K562 (cell line): ENCODE results near the gene POLR1B. TPM values are rescaled to one million over a fixed set of nuclear protein-coding genes. Genes with fewer than 3 reads are reported as not detected.

Experiments
- CBFB ChIP-seq: sonication (generic); formaldehyde crosslinking; IDR thresholded peaks from 2 replicates; pipeline ENCODE4 v1.4.0; 2020; ENCODE audit warnings: mild to moderate bottlenecking, missing genetic modification reagents
- CBX2 ChIP-seq: fragments of 200-600 bp; sonication (generic); IDR thresholded peaks from one replicate; pipeline ENCODE4 v1.6.1; 2012; ENCODE audit warnings: mild to moderate bottlenecking, low read length, inconsistent platforms; ENCODE audit not compliant: insufficient read depth, poor library complexity, severe bottlenecking
- CBX8 ChIP-seq: fragments of 200-600 bp; sonication (generic); IDR thresholded peaks from 2 replicates; pipeline ENCODE4 v1.6.1; 2012; ENCODE audit warnings: borderline replicate concordance, mixed run types, low read depth, mild to moderate bottlenecking, moderate library complexity, mixed read lengths, low read length, control low read depth, inconsistent platforms; ENCODE audit not compliant: poor library complexity, severe bottlenecking; ENCODE audit errors: extremely low read depth
- E2F5 ChIP-seq: sonication (generic); formaldehyde crosslinking; IDR thresholded peaks from 2 replicates; pipeline ENCODE4 v1.8.0; 2022; ENCODE audit warnings: mild to moderate bottlenecking, missing genetic modification reagents
- EZH2 ChIP-seq: IDR thresholded peaks from 2 replicates; pipeline ENCODE4 v1.6.1; 2012; ENCODE audit warnings: low read depth, mild to moderate bottlenecking, inconsistent platforms, low read length, borderline replicate concordance
- FOXM1 ChIP-seq, 2 experiments: fragments of 450-650 bp in 1 of 2; sonication (generic) in 1 of 2; formaldehyde crosslinking in 1 of 2; IDR thresholded peaks; 2 replicates each; pipeline versions ENCODE4 v1.6.1 to v1.9.0; 2017 to 2022; ENCODE audit warnings: low read depth in 2 of 2, mild to moderate bottlenecking in 2 of 2, missing genetic modification reagents in 1 of 2, moderate library complexity in 1 of 2
- HOXB6 ChIP-seq: fragments of 250-450 bp; sonication (Bioruptor Pico); IDR thresholded peaks from 2 replicates; pipeline ENCODE4 v1.5.1; 2022; ENCODE audit warnings: mild to moderate bottlenecking, borderline replicate concordance
- KDM2B ChIP-seq: fragments of 250-450 bp; sonication (Bioruptor Pico); IDR thresholded peaks from 2 replicates; pipeline ENCODE4 v1.8.0; 2021; ENCODE audit warnings: mild to moderate bottlenecking, moderate library complexity
- KLF13 ChIP-seq: fragments of 450-650 bp; IDR thresholded peaks from 2 replicates; pipeline ENCODE4 v1.6.1; 2016; ENCODE audit warnings: missing genetic modification characterization, low read depth, mild to moderate bottlenecking, missing compliant biosample characterization, moderate library complexity, borderline replicate concordance
- MAFF ChIP-seq: IDR thresholded peaks from 2 replicates; pipeline ENCODE4 v1.6.1; 2012; ENCODE audit warnings: low read length, improper control_type of control experiment
- MEIS2 ChIP-seq: fragments of 450-650 bp; IDR thresholded peaks from 2 replicates; pipeline ENCODE4 v1.6.1; 2014; ENCODE audit warnings: mild to moderate bottlenecking; ENCODE audit not compliant: partially characterized antibody
- NR2C1 ChIP-seq, 2 experiments: fragments of 450-650 bp; IDR thresholded peaks; 2 replicates each; pipeline ENCODE4 v1.6.1; 2017; ENCODE audit warnings: mild to moderate bottlenecking in 2 of 2, antibody characterized with exemption in 1 of 2, inconsistent platforms in 1 of 2, missing compliant biosample characterization in 1 of 2, missing genetic modification characterization in 1 of 2
- PHF21A ChIP-seq: fragments of 450-650 bp; IDR thresholded peaks from 2 replicates; pipeline ENCODE4 v1.6.1; 2017; ENCODE audit warnings: low read depth, borderline replicate concordance
- SMAD3 ChIP-seq: fragments of 450-650 bp; formaldehyde crosslinking; conservative IDR thresholded peaks from 2 replicates; pipeline ENCODE4 v1.4.0; 2020; ENCODE audit warnings: mild to moderate bottlenecking
- SNIP1 ChIP-seq: fragments of 450-650 bp; IDR thresholded peaks from 2 replicates; pipeline ENCODE4 v1.7.1; 2017; ENCODE audit warnings: low read depth, mild to moderate bottlenecking
- TARDBP ChIP-seq: fragments of 450-650 bp; IDR thresholded peaks from 2 replicates; pipeline ENCODE4 v1.6.1; 2016
- TRIM28 ChIP-seq: fragments of 450-650 bp; IDR thresholded peaks from 2 replicates; pipeline ENCODE4 v1.6.1; 2017
- ZFP30 ChIP-seq: fragments of 250-450 bp; sonication (Bioruptor Pico); IDR thresholded peaks from 2 replicates; pipeline ENCODE4 v1.8.0; 2022; ENCODE audit warnings: moderate library complexity, mild to moderate bottlenecking, inconsistent platforms, borderline replicate concordance
- ZNF280A ChIP-seq: fragments of 450-650 bp; IDR thresholded peaks from 2 replicates; pipeline ENCODE4 v1.6.1; 2018; ENCODE audit warnings: mild to moderate bottlenecking, low read depth; ENCODE audit not compliant: partially characterized antibody
- ZNF282 ChIP-seq: sonication (generic); formaldehyde crosslinking; IDR thresholded peaks from 2 replicates; pipeline ENCODE4 v1.8.1; 2023; ENCODE audit warnings: missing genetic modification reagents
- ZNF384 ChIP-seq: IDR thresholded peaks from 2 replicates; pipeline ENCODE4 v1.6.1; 2012; ENCODE audit warnings: low read depth, low read length, improper control_type of control experiment
- ZNF507 ChIP-seq: conservative IDR thresholded peaks from 2 replicates; pipeline ENCODE4 v1.6.1; 2017; ENCODE audit warnings: missing genetic modification characterization, missing compliant biosample characterization
- ZSCAN29 ChIP-seq: fragments of 450-650 bp; IDR thresholded peaks from 2 replicates; pipeline ENCODE4 v1.6.1; 2017
- polyA plus RNA-seq, 8 experiments: library from polyadenylated mRNA; depleted of rRNA in 4 of 8; stranded (reverse) in 5 of 8; unstranded in 3 of 8; fragments of >200 nt; fragmentation: Nextera tagmentation in 2 of 8; fragmentation: Illumina TruSeq in 1 of 8; extraction: Ambion mirVana in 2 of 8; extraction: Trizol in 1 of 8; gene quantifications; 2 replicates each; pipeline versions ENCODE4 v1.2.1 to v1.2.3, GENCODE V29; 2011 to 2014; ENCODE audit warnings: inconsistent platforms in 1 of 8, missing spikeins in 1 of 8
- total RNA-seq, 7 experiments: library from RNA; depleted of rRNA in 6 of 7; stranded (reverse); fragments of >200 nt in 6 of 7; fragmentation: Illumina TruSeq in 2 of 7; extraction: Trizol in 2 of 7; gene quantifications; 2 replicates each; pipeline versions ENCODE4 v1.2.1 to v1.2.3, GENCODE V29; 2011 to 2021; ENCODE audit warnings: low replicate concordance in 1 of 7
- TF ChIP-seq, protein P1 (sequence below): sonication (generic); formaldehyde crosslinking; IDR thresholded peaks from 2 replicates; pipeline ENCODE4 v1.8.0; 2022; ENCODE audit warnings: missing genetic modification reagents, mild to moderate bottlenecking, borderline replicate concordance

The POLR1B gene
- total and polyA plus RNA-seq, 9 of the 15 experiments (the other 6 are each of a cell fraction or from before 2014, with no cell fraction given) = 19.8 to 55.1 (median 40.2) TPM

GRCh38 chr2:112584134-112584890 lies 42.0 kb downstream of the POLR1B start, which contains the start of gene CHCHD5 (continued):
- TF ChIP-seq ZNF384 (no peak; the same call in 1 of the 2 replicates), SNIP1 (no peak), CBFB (CRISPR knock-in tag) (no peak), ZNF282 (CRISPR knock-in tag) (no peak), CBX8 (no peak), EZH2 (no peak), ZSCAN29 (no peak), PHF21A (no peak), ZNF507 (tag) (no peak), MAFF (no peak), CBX2 (no peak), NR2C1 (IDR thresholded peaks at IDR 0.05) (peak; percentile 83), NR2C1 (tag; IDR thresholded peaks at IDR 0.05) (peak; percentile 86), FOXM1 (IDR thresholded peaks at IDR 0.05; ENCODE audit: low read depth) (no peak), FOXM1 (CRISPR knock-in tag; IDR thresholded peaks at IDR 0.05; ENCODE audit: low read depth) (peak; percentile 69; the same call in 1 of the 2 replicates), TRIM28 (no peak), E2F5 (no peak), KLF13 (tag) (no peak), SMAD3 (CRISPR knock-in tag) (no peak), TARDBP (no peak), MEIS2 (peak; percentile 58), ZFP30 (no peak), KDM2B (no peak), ZNF280A (no peak), HOXB6 (CRISPR knock-in tag) (no peak)
- TF ChIP-seq, protein P1, sequence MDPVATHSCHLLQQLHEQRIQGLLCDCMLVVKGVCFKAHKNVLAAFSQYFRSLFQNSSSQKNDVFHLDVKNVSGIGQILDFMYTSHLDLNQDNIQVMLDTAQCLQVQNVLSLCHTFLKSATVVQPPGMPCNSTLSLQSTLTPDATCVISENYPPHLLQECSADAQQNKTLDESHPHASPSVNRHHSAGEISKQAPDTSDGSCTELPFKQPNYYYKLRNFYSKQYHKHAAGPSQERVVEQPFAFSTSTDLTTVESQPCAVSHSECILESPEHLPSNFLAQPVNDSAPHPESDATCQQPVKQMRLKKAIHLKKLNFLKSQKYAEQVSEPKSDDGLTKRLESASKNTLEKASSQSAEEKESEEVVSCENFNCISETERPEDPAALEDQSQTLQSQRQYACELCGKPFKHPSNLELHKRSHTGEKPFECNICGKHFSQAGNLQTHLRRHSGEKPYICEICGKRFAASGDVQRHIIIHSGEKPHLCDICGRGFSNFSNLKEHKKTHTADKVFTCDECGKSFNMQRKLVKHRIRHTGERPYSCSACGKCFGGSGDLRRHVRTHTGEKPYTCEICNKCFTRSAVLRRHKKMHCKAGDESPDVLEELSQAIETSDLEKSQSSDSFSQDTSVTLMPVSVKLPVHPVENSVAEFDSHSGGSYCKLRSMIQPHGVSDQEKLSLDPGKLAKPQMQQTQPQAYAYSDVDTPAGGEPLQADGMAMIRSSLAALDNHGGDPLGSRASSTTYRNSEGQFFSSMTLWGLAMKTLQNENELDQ = 0 out of 2 replicates have a peak, but pooled peaks have one; percentile 43
